Right lobe of liver (tissue), 6 donors: Measurements from ENCODE around the gene TBC1D1. TPM values are rescaled to one million over a fixed set of nuclear protein-coding genes. Genes with fewer than 3 reads are reported as not detected.

Experiments used
- ATAC-seq, 4 donors: fragments of 200-7000 bp; cut with Tn5 transposase; one replicate each; pipeline ENCODE4 v1.9.1; 2020; ENCODE audit warnings: mild to moderate bottlenecking in 4 of 4, moderate library complexity in 4 of 4
- DNase-seq, 3 donors: peaks; one replicate each; pipeline ENCODE4 v3.0.0-alpha.2; 2020
- H3K27ac ChIP-seq, 3 donors: fragments of 200-600 bp; one replicate each; pipeline ENCODE4 v1.8.0; 2022
- H3K27me3 ChIP-seq, 2 donors: fragments of 200-600 bp; one replicate each; pipeline ENCODE4 v1.8.0; 2022
- H3K36me3 ChIP-seq, 4 donors: fragments of 200-600 bp; sonication (generic) in 1 of 4; one replicate each; pipeline versions ENCODE4 v1.5.1 to v1.8.0; 2017 to 2022; ENCODE audit warnings: control low read depth in 1 of 4
- H3K4me1 ChIP-seq, 4 donors: fragments of 200-600 bp; sonication (generic) in 1 of 4; one replicate each; pipeline versions ENCODE4 v1.5.1 to v1.8.0; 2017 to 2022; ENCODE audit warnings: control low read depth in 1 of 4
- H3K4me3 ChIP-seq, 3 donors: fragments of 200-600 bp; one replicate each; pipeline ENCODE4 v1.8.0; 2022
- H3K9me3 ChIP-seq, 4 donors: fragments of 200-600 bp; sonication (generic) in 1 of 4; one replicate each; pipeline versions ENCODE4 v1.5.1 to v1.8.0; 2017 to 2022; ENCODE audit warnings: control low read depth in 1 of 4
- POLR2A ChIP-seq: fragments of 450-650 bp; IDR thresholded peaks from one replicate; pipeline ENCODE4 v1.6.1; 2017; ENCODE audit warnings: antibody characterized with exemption, mild to moderate bottlenecking
- WGBS: methylation state at CpG from one replicate; pipeline ENCODE4 v1.1.6; 2018; ENCODE audit warnings: low coverage, low lambda C conversion rate; ENCODE audit not compliant: insufficient coverage; ENCODE audit errors: missing lambda C conversion rate; 5-methylcytosine and 5-hydroxymethylcytosine counted together
- intact Hi-C, 2 donors: fragments of 100-400 bp; cut with DNase I; formaldehyde crosslinking; loops; one replicate each; pipeline versions ENCODE4 v1.11.2 to v1.14.1; 2022
- total RNA-seq, 6 experiments: library from RNA; depleted of rRNA in 2 of 6; stranded (reverse); fragments of >200 nt in 2 of 6; fragmentation: NEBNext Ultra II Directional in 3 of 6; extraction: Animal tissue kit (Norgen Biotek cat#: 25700) in 3 of 6; gene quantifications; one replicate each; pipeline versions ENCODE4 v1.1.0 to v1.2.4, GENCODE V29; 2016 to 2023
- TF ChIP-seq, protein P1 (sequence below), 4 donors: fragments of 200-600 bp in 3 of 4; fragments of 450-650 bp in 1 of 4; IDR thresholded peaks; one replicate each; pipeline versions ENCODE4 v1.5.1 to v1.8.0; 2016 to 2022; ENCODE audit warnings: antibody characterized with exemption in 4 of 4, mild to moderate bottlenecking in 2 of 4
- donor health status: DM: no; HTN: yes; CAD: no.
- donor health status: DM: no; HTN: no; CAD: no.
- donor health status: DM: no; HTN: no; CAD: no.
- donor health status: DM: no; HTN: yes; CAD: no.
- donor health status: DM: no; HTN: yes; CAD: no.

The TBC1D1 gene
- total RNA-seq, 6 experiments from 2014 or later, result 21.2 to 67.5 (median 35.8) TPM

DNA sequence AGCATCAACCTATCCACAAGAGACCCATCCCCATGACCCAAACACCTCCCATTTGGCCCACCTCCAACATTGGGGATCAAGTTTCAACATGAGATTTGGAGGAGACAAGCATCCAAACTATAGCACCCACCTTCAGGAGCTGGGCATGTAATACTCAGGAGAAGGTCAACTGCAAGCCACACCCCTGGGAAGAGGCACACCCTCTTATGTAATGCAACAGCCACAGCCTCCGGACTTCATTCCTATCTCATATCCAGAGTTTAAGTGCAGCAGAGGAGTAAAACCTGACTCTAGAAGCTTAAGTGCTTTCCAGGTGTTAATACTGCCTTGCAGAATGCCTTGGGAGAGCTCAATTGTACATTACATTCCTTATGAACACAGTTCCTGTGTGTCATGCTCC, 266.7 kb downstream of the TBC1D1 start:
- intact Hi-C loops, result no loop called here
- no peaks in the 10 kb centered on the region for H3K27me3 ChIP-seq
- H3K4me3 ChIP-seq, result no peak overlapping the region
- no peak for DNase-seq
- no peak overlapping the region for H3K27ac ChIP-seq
- WGBS, result 38% methylated on average over 1 of the region's 1 CpG
- no peaks in the 10 kb centered on the region for H3K36me3 ChIP-seq
- TF ChIP-seq, protein P1, sequence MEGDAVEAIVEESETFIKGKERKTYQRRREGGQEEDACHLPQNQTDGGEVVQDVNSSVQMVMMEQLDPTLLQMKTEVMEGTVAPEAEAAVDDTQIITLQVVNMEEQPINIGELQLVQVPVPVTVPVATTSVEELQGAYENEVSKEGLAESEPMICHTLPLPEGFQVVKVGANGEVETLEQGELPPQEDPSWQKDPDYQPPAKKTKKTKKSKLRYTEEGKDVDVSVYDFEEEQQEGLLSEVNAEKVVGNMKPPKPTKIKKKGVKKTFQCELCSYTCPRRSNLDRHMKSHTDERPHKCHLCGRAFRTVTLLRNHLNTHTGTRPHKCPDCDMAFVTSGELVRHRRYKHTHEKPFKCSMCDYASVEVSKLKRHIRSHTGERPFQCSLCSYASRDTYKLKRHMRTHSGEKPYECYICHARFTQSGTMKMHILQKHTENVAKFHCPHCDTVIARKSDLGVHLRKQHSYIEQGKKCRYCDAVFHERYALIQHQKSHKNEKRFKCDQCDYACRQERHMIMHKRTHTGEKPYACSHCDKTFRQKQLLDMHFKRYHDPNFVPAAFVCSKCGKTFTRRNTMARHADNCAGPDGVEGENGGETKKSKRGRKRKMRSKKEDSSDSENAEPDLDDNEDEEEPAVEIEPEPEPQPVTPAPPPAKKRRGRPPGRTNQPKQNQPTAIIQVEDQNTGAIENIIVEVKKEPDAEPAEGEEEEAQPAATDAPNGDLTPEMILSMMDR (IDR thresholded peaks at IDR 0.05), result no peak
- TF ChIP-seq POLR2A, result no peak
- no peaks in the 10 kb centered on the region for H3K9me3 ChIP-seq
- peaks cover 0 to 26% (median 12%) of the 10 kb centered on the region in 4 donors for H3K4me1 ChIP-seq
- ATAC-seq, result no peak

GRCh38 chr4:38160487-38161207, 269.8 kb downstream of the TBC1D1 start:
- Histone ChIP-seq H3K4me1 (peaks cover 0 to 36% (median 12%) of the 10 kb centered on the region in 4 donors), H3K36me3 (no peaks in the 10 kb centered on the region), H3K27me3 (no peaks in the 10 kb centered on the region), H3K27ac (peak overlapping the region; percentile 36 to 62 (median 47)), H3K4me3 (no peak overlapping the region), H3K9me3 (no peaks in the 10 kb centered on the region)
- intact Hi-C loops, result no loop called here
- TF ChIP-seq POLR2A, result no peak
- TF ChIP-seq, protein P1 (IDR thresholded peaks at IDR 0.05), result no peak
- 17% methylated on average over 3 of the region's 3 CpGs for WGBS
- DNase-seq, result no peak
- ATAC-seq, result peak; percentile 48 to 76 (median 62)

- TF ChIP-seq, protein P1 (IDR thresholded peaks at IDR 0.05), result no peak
- TF ChIP-seq POLR2A, result no peak
- intact Hi-C loops, result no loop called here
- WGBS, result 46% methylated on average over 5 of the region's 5 CpGs
- Histone ChIP-seq H3K4me1 (peaks cover 0 to 36% (median 12%) of the 10 kb centered on the region in 4 donors), H3K4me3 (no peak overlapping the region), H3K27ac (peak overlapping the region in 2 of 3 donors; percentile 62 to 63), H3K27me3 (no peaks in the 10 kb centered on the region), H3K9me3 (no peaks in the 10 kb centered on the region), H3K36me3 (no peaks in the 10 kb centered on the region)
- DNase-seq (no peak), ATAC-seq (peak in 1 of 4 donors; percentile 8)
These were observed 270.6 kb downstream of the TBC1D1 start for GRCh38 chr4:38161208-38162113.

DNA sequence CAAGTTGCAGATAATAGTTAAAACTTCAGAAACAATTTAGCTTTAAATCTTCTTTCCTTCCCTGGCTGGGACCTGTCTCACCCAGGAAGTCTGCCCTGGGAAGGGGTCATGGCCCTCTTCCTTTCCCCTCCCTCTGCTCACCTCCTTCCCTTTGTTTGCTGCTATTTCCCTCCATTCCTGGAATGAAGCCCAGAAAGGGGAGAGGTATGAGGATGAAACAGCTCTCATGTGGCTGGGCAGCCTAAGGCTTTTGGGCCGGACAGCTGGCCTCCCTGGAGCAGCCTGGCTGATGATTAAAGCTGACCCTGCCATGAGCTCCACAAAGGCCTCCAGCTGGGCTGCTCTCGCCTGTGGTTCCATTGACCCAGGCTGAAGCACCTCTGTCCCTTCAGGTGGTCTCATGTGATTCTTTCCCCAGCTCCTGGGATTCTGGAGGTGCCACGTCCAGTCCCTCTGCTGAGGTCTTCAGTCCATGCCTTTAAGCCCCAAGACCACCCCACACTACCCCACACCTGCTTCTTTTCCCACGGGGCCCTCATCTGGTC, 271.4 kb downstream of the TBC1D1 start:
- H3K4me1 ChIP-seq, result peaks cover 0 to 36% (median 12%) of the 10 kb centered on the region in 4 donors
- 54% methylated on average over 2 of the region's 4 CpGs for WGBS
- intact Hi-C loops, result no loop called here
- H3K36me3 ChIP-seq, result no peaks in the 10 kb centered on the region
- H3K4me3 ChIP-seq, result no peak overlapping the region
- peak; percentile 81 to 94 (median 88) for ATAC-seq
- H3K9me3 ChIP-seq, result no peaks in the 10 kb centered on the region
- DNase-seq, result peak; percentile 79 to 88 (median 82)
- peak overlapping the region in 2 of 3 donors; percentile 62 to 63 for H3K27ac ChIP-seq
- no peaks in the 10 kb centered on the region for H3K27me3 ChIP-seq
- TF ChIP-seq, protein P1 (IDR thresholded peaks at IDR 0.05), result no peak
- TF ChIP-seq POLR2A, result no peak
